Mesenchymal stem cell (in vitro differentiated cells and primary cell): ENCODE measurements around the gene FBXO44.

Experiments
- DNase-seq: peaks from one replicate; pipeline ENCODE4 v3.0.0-alpha.2; 2013
- H2AFZ ChIP-seq: one replicate; pipeline ENCODE4 v1.6.1; 2013; ENCODE audit warnings: low read depth, mild to moderate bottlenecking, control low read depth, inconsistent platforms, low read length, moderate library complexity
- H2AK5ac ChIP-seq: 2 replicates; pipeline ENCODE4 v1.6.1; 2013; ENCODE audit warnings: low read length, moderate library complexity, mild to moderate bottlenecking, inconsistent platforms; ENCODE audit not compliant: severe bottlenecking
- H2BK120ac ChIP-seq: one replicate; pipeline ENCODE4 v1.6.1; 2013; ENCODE audit warnings: low read depth, mild to moderate bottlenecking, inconsistent platforms, low read length, moderate library complexity
- H2BK12ac ChIP-seq, 2 experiments: one replicate each; pipeline ENCODE4 v1.6.1; 2013; ENCODE audit warnings: inconsistent platforms in 2 of 2, low read length in 2 of 2, mild to moderate bottlenecking in 2 of 2, moderate library complexity in 2 of 2, control low read depth in 1 of 2
- H2BK15ac ChIP-seq: one replicate; pipeline ENCODE4 v1.6.1; 2013; ENCODE audit warnings: mild to moderate bottlenecking, low read depth, inconsistent platforms; ENCODE audit not compliant: poor library complexity, severe bottlenecking
- H2BK5ac ChIP-seq: 2 replicates; pipeline ENCODE4 v1.6.1; 2013; ENCODE audit warnings: low read depth, mild to moderate bottlenecking, low read length, control low read depth, inconsistent platforms; ENCODE audit not compliant: poor library complexity, severe bottlenecking
- H3K14ac ChIP-seq, 2 experiments: one replicate each; pipeline ENCODE4 v1.6.1; 2013; ENCODE audit warnings: inconsistent platforms in 2 of 2, low read length in 2 of 2, control low read depth in 1 of 2, mild to moderate bottlenecking in 1 of 2, moderate library complexity in 1 of 2
- H3K18ac ChIP-seq, 2 experiments: one replicate each; pipeline ENCODE4 v1.6.1; 2013; ENCODE audit warnings: inconsistent platforms in 2 of 2, low read length in 2 of 2, control low read depth in 1 of 2, low read depth in 1 of 2, mild to moderate bottlenecking in 1 of 2
- H3K23ac ChIP-seq, 2 experiments: one replicate each; pipeline ENCODE4 v1.6.1; 2013; ENCODE audit warnings: inconsistent platforms in 2 of 2, low read length in 2 of 2, mild to moderate bottlenecking in 2 of 2, moderate library complexity in 2 of 2, control low read depth in 1 of 2
- H3K27ac ChIP-seq: 2 replicates; pipeline ENCODE4 v1.5.1; 2013; ENCODE audit warnings: mild to moderate bottlenecking, moderate library complexity, low read length, control low read depth, inconsistent platforms; ENCODE audit not compliant: poor library complexity, severe bottlenecking
- H3K27me3 ChIP-seq, 2 experiments: 2 replicates each; pipeline versions ENCODE4 v1.6.1 to v1.7.0; 2013; ENCODE audit warnings: low read length in 2 of 2, mild to moderate bottlenecking in 2 of 2, moderate library complexity in 2 of 2, control low read depth in 1 of 2, inconsistent platforms in 1 of 2; ENCODE audit not compliant: control insufficient read depth in 1 of 2, insufficient read depth in 1 of 2
- H3K36me3 ChIP-seq, 2 experiments: 2 replicates each; pipeline versions ENCODE4 v1.6.1 to v1.7.0; 2013; ENCODE audit warnings: low read length in 2 of 2, control low read depth in 1 of 2, inconsistent platforms in 1 of 2, low read depth in 1 of 2, mild to moderate bottlenecking in 1 of 2; ENCODE audit not compliant: insufficient read depth in 2 of 2, control insufficient read depth in 1 of 2
- H3K4ac ChIP-seq, 2 experiments: one replicate each; pipeline ENCODE4 v1.6.1; 2013; ENCODE audit warnings: inconsistent platforms in 2 of 2, low read length in 2 of 2, mild to moderate bottlenecking in 2 of 2, moderate library complexity in 2 of 2, control low read depth in 1 of 2, low read depth in 1 of 2
- H3K4me1 ChIP-seq: 2 replicates; pipeline ENCODE4 v1.6.1; 2013; ENCODE audit warnings: low read depth, low read length, control low read depth; ENCODE audit not compliant: control insufficient read depth, insufficient read depth
- H3K4me2 ChIP-seq: 2 replicates; pipeline ENCODE4 v1.6.1; 2013; ENCODE audit warnings: low read length, mild to moderate bottlenecking, inconsistent platforms; ENCODE audit not compliant: poor library complexity, severe bottlenecking
- H3K4me3 ChIP-seq, 2 experiments: 2 replicates each; pipeline versions ENCODE4 v1.5.1 to v1.7.0; 2013; ENCODE audit warnings: low read length in 2 of 2, mild to moderate bottlenecking in 2 of 2, control low read depth in 1 of 2, low read depth in 1 of 2; ENCODE audit not compliant: insufficient read depth in 1 of 2
- H3K79me1 ChIP-seq: replicated peaks from 2 replicates; pipeline ENCODE4 v1.6.1; 2013; ENCODE audit warnings: mild to moderate bottlenecking, control low read depth, low read length, inconsistent platforms; ENCODE audit not compliant: poor library complexity, severe bottlenecking
- H3K9ac ChIP-seq: 2 replicates; pipeline ENCODE4 v1.7.0; 2013; ENCODE audit warnings: mild to moderate bottlenecking, low read length, moderate library complexity
- H3K9me3 ChIP-seq: 2 replicates; pipeline ENCODE4 v1.7.0; 2013; ENCODE audit warnings: mild to moderate bottlenecking, low read length; ENCODE audit not compliant: control insufficient read depth
- H4K8ac ChIP-seq: one replicate; pipeline ENCODE4 v1.6.1; 2013; ENCODE audit warnings: inconsistent platforms, mild to moderate bottlenecking, low read length, moderate library complexity
- H4K91ac ChIP-seq: one replicate; pipeline ENCODE4 v1.6.1; 2013; ENCODE audit warnings: mild to moderate bottlenecking, low read length, inconsistent platforms
- WGBS: methylation state at CpG from one replicate; pipeline ENCODE4 v1.1.7; 2013; ENCODE audit warnings: mixed read lengths; 5-methylcytosine and 5-hydroxymethylcytosine counted together

The FBXO44 gene

DNA sequence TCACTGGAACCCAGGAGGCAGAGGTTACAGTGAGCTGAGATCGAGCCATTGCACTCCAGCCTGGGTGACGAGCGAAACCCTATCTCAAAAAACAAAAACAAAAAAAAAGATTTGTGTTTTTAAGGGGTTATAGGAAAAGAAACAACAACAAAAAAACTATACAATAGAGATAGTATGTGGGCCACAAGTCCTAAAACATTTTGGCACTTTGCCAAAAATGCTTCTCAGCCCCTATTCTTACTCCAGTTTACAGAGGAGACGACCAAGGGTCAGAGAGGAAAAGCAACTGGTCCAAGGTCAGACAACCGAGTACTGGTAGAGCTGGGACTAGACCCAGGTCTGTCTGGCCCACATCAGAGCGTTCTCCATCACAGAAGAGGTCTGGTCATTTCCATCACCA, 3.0 kb downstream of the FBXO44 start:
- peaks cover 0 to 6% of the 10 kb centered on the region in 2 experiments for H3K27me3 ChIP-seq
- 78% methylated on average over 3 of the region's 6 CpGs for WGBS

DNA sequence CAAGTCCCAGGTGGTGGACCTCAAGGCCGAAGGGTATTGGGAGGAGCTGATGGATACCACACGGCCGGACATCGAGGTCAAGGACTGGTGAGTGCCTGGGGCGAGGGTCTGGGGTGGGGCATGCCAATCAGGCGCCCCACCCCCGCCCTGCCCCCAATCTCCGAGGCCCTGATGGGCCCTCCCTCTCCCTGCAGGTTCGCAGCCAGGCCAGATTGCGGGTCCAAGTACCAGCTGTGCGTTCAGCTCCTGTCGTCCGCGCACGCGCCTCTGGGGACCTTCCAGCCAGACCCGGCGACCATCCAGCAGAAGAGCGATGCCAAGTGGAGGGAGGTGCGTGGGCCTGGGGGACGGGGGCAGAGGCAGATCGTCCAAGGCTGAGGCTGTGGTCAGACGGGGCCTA, 3.9 kb downstream of the FBXO44 start:
- Histone ChIP-seq H3K18ac (no peak overlapping the region), H2AFZ (no peak overlapping the region), H2BK12ac (no peak overlapping the region), H3K36me3 (peaks cover 16 to 56% of the 10 kb centered on the region in 2 experiments), H3K27ac (no peak overlapping the region), H3K14ac (no peak overlapping the region), H3K9me3 (no peaks in the 10 kb centered on the region), H3K27me3 (peaks cover 0 to 6% of the 10 kb centered on the region in 2 experiments), H3K4me3 (no peak overlapping the region), H3K79me1 (peaks cover 13% of the 10 kb centered on the region), H2BK15ac (no peak overlapping the region), H4K91ac (no peak overlapping the region), H2AK5ac (no peak overlapping the region), H2BK5ac (no peak overlapping the region), H4K8ac (no peak overlapping the region), H3K9ac (no peak overlapping the region), H3K4ac (no peak overlapping the region), H2BK120ac (no peak overlapping the region), H3K4me1 (peaks cover 15% of the 10 kb centered on the region), H3K23ac (no peak overlapping the region), H3K4me2 (no peak overlapping the region)
- DNase-seq: no peak
- WGBS: 92% methylated on average over 23 of the region's 23 CpGs

More for the DNA sequence above, 3.0 kb downstream of the FBXO44 start:
- Histone ChIP-seq H3K4me2 (no peak overlapping the region), H2AK5ac (no peak overlapping the region), H3K4ac (no peak overlapping the region), H2BK12ac (no peak overlapping the region), H3K79me1 (peaks cover 13% of the 10 kb centered on the region), H2BK15ac (no peak overlapping the region), H3K9ac (no peak overlapping the region), H3K27ac (no peak overlapping the region), H3K18ac (no peak overlapping the region), H4K91ac (no peak overlapping the region), H2BK5ac (no peak overlapping the region), H3K4me1 (peaks cover 23% of the 10 kb centered on the region), H3K4me3 (no peak overlapping the region), H3K9me3 (no peaks in the 10 kb centered on the region), H4K8ac (no peak overlapping the region), H3K36me3 (peaks cover 16 to 52% of the 10 kb centered on the region in 2 experiments), H3K14ac (no peak overlapping the region), H3K23ac (no peak overlapping the region), H2BK120ac (no peak overlapping the region), H2AFZ (no peak overlapping the region)
- DNase-seq: no peak

DNA sequence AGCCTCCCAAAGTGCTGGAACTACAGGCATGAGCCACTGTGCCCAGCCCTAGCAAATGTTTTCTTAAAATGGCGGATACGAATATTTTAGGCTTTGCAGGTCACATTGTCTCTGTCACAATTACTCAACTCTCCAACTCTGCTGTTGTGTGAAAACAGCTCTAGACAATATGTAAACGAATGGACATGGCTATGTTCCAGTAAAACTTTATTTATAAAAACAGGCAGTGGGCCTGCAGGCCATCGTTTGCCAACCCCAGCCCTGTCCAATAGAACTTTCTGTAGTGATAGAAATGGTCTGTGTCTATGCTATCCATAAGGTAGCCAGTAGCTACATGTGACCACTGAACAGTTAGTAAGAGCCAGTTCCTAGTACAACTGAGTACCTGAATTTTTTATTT, 5.1 kb downstream of the FBXO44 start:
- Histone ChIP-seq H3K14ac (no peak overlapping the region), H3K18ac (no peak overlapping the region), H3K27me3 (no peaks in the 10 kb centered on the region), H3K4me2 (no peak overlapping the region), H2BK120ac (no peak overlapping the region), H2AFZ (no peak overlapping the region), H2BK15ac (no peak overlapping the region), H4K8ac (no peak overlapping the region), H2BK12ac (no peak overlapping the region), H3K4ac (no peak overlapping the region), H2BK5ac (no peak overlapping the region), H3K9ac (no peak overlapping the region), H3K9me3 (no peaks in the 10 kb centered on the region), H3K79me1 (peaks cover 13% of the 10 kb centered on the region), H4K91ac (no peak overlapping the region), H3K4me1 (peaks cover 19% of the 10 kb centered on the region), H3K4me3 (no peak overlapping the region), H3K36me3 (peaks cover 16 to 56% of the 10 kb centered on the region in 2 experiments), H3K23ac (no peak overlapping the region), H2AK5ac (no peak overlapping the region), H3K27ac (no peak overlapping the region)
- DNase-seq: no peak
- WGBS: 79% methylated on average over 4 of the region's 4 CpGs

GRCh38 chr1:11661103-11661502, 6.4 kb downstream of the FBXO44 start:
- WGBS: 98% methylated on average over 17 of the region's 17 CpGs
- no peak overlapping the region for H4K91ac ChIP-seq

More at GRCh38 chr1:11661103-11661502, 6.4 kb downstream of the FBXO44 start:
- peaks cover 10% of the 10 kb centered on the region for H3K4me1 ChIP-seq
- H3K4me2 ChIP-seq: peak overlapping the region; percentile 31
- no peak overlapping the region for H2AFZ ChIP-seq
- no peak overlapping the region for H3K9ac ChIP-seq
- no peak overlapping the region for H2BK5ac ChIP-seq
- no peaks in the 10 kb centered on the region for H3K27me3 ChIP-seq
- H3K4ac ChIP-seq: no peak overlapping the region
- H3K79me1 ChIP-seq: peaks cover 2% of the 10 kb centered on the region
- no peak overlapping the region for H2BK12ac ChIP-seq
- H2AK5ac ChIP-seq: no peak overlapping the region
- no peak overlapping the region for H4K8ac ChIP-seq
- no peak overlapping the region for H3K27ac ChIP-seq
- H2BK120ac ChIP-seq: no peak overlapping the region
- H3K4me3 ChIP-seq: no peak overlapping the region
- H3K23ac ChIP-seq: no peak overlapping the region
- H3K14ac ChIP-seq: peak overlapping the region in 1 of 2 experiments; percentile 11
- H3K9me3 ChIP-seq: no peaks in the 10 kb centered on the region
- peaks cover 16 to 50% of the 10 kb centered on the region in 2 experiments for H3K36me3 ChIP-seq
- no peak overlapping the region for H2BK15ac ChIP-seq
- DNase-seq: no peak
- H3K18ac ChIP-seq: no peak overlapping the region
